ENCODE data around the gene IL21R.

GRCh38 chr16:27491894-27492587 is 90.1 kb downstream of the IL21R start:
- TF ChIP-seq POLR2A (IDR thresholded peaks at IDR 0.05; ENCODE audit: low read length) (no peak), GATA1 (IDR thresholded peaks at IDR 0.05; ENCODE audit: low read depth, low read length) (no peak)
